KOPT-K1 (cell line): Measurements from ENCODE around the gene DACT3.

Source experiments
- H3K27ac ChIP-seq: fragments of 200-600 bp; sonication (generic); 2 replicates; pipeline ENCODE4 v1.5.1; 2016; ENCODE audit warnings: antibody characterized with exemption, mild to moderate bottlenecking, low read depth, low read length; ENCODE audit not compliant: poor library complexity, severe bottlenecking
- H3K36me3 ChIP-seq: fragments of 200-600 bp; sonication (generic); 2 replicates; pipeline ENCODE4 v1.5.1; 2017; ENCODE audit warnings: antibody characterized with exemption, mild to moderate bottlenecking, low read length, moderate library complexity; ENCODE audit not compliant: insufficient read depth
- H3K9me3 ChIP-seq: fragments of 200-600 bp; sonication (generic); 2 replicates; pipeline ENCODE4 v1.5.1; 2017; ENCODE audit warnings: antibody characterized with exemption, low read length, mild to moderate bottlenecking; ENCODE audit not compliant: insufficient read depth, poor library complexity, severe bottlenecking

DACT3 gene

GRCh38 chr19:46661020-46661731 lies at the start of gene DACT3:
Gene DACT3 (minus strand): TSS chr19:46661182. CDS start chr19:46661064, 118 bp downstream.
- Histone ChIP-seq H3K27ac (no peak within 1 kb of the TSS), H3K36me3 (no peaks in the 10 kb centered on the region), H3K9me3 (no peaks in the 10 kb centered on the region)

- Histone ChIP-seq H3K27ac (no peak overlapping the region), H3K9me3 (no peaks in the 10 kb centered on the region), H3K36me3 (peaks cover 64% of the 10 kb centered on the region)
Observed at GRCh38 chr19:46710687-46711086, 49.7 kb upstream of the DACT3 start.

GRCh38 chr19:46704379-46705076 lies 43.5 kb upstream of the DACT3 start:
- Histone ChIP-seq H3K27ac (no peak overlapping the region), H3K9me3 (no peaks in the 10 kb centered on the region), H3K36me3 (peaks cover 99% of the 10 kb centered on the region)

GRCh38 chr19:46700704-46701103 lies 39.7 kb upstream of the DACT3 start:
- peaks cover 99% of the 10 kb centered on the region for H3K36me3 ChIP-seq
- no peak overlapping the region for H3K27ac ChIP-seq
- H3K9me3 ChIP-seq: no peaks in the 10 kb centered on the region

- Histone ChIP-seq H3K36me3 (peaks cover 100% of the 10 kb centered on the region), H3K27ac (no peak overlapping the region), H3K9me3 (no peaks in the 10 kb centered on the region)
Observed at GRCh38 chr19:46698395-46699321, 37.7 kb upstream of the DACT3 start.

GRCh38 chr19:46697204-46697960 lies 36.4 kb upstream of the DACT3 start:
- H3K36me3 ChIP-seq: peaks cover 100% of the 10 kb centered on the region
- H3K9me3 ChIP-seq: no peaks in the 10 kb centered on the region
- H3K27ac ChIP-seq: no peak overlapping the region

GRCh38 chr19:46696866-46697203 lies 35.9 kb upstream of the DACT3 start:
- H3K36me3 ChIP-seq: peaks cover 100% of the 10 kb centered on the region
- H3K9me3 ChIP-seq: no peaks in the 10 kb centered on the region
- H3K27ac ChIP-seq: no peak overlapping the region

- no peak overlapping the region for H3K27ac ChIP-seq
- H3K36me3 ChIP-seq: peaks cover 100% of the 10 kb centered on the region
- no peaks in the 10 kb centered on the region for H3K9me3 ChIP-seq
Observed at GRCh38 chr19:46696052-46696451, 35.1 kb upstream of the DACT3 start.

GRCh38 chr19:46693760-46694159 lies 32.8 kb upstream of the DACT3 start:
- Histone ChIP-seq H3K36me3 (peaks cover 100% of the 10 kb centered on the region), H3K9me3 (no peaks in the 10 kb centered on the region), H3K27ac (no peak overlapping the region)

GRCh38 chr19:46692918-46693722 lies 32.1 kb upstream of the DACT3 start:
- Histone ChIP-seq H3K27ac (no peak overlapping the region), H3K36me3 (peaks cover 100% of the 10 kb centered on the region), H3K9me3 (no peaks in the 10 kb centered on the region)

GRCh38 chr19:46691948-46692347 lies 31.0 kb upstream of the DACT3 start:
- H3K27ac ChIP-seq: no peak overlapping the region
- H3K9me3 ChIP-seq: no peaks in the 10 kb centered on the region
- H3K36me3 ChIP-seq: peaks cover 100% of the 10 kb centered on the region

GRCh38 chr19:46691104-46691503 lies 30.1 kb upstream of the DACT3 start:
- Histone ChIP-seq H3K27ac (no peak overlapping the region), H3K9me3 (no peaks in the 10 kb centered on the region), H3K36me3 (peaks cover 99% of the 10 kb centered on the region)

- H3K9me3 ChIP-seq: no peaks in the 10 kb centered on the region
- H3K36me3 ChIP-seq: peaks cover 98% of the 10 kb centered on the region
- no peak overlapping the region for H3K27ac ChIP-seq
Observed at GRCh38 chr19:46689358-46689757, 28.4 kb upstream of the DACT3 start.
